Muscle of back (tissue), 11 donors: ENCODE measurements around the gene OBSL1. TPM values are rescaled to one million over a fixed set of nuclear protein-coding genes. Genes with fewer than 3 reads are reported as not detected.
A peak's percentile ranks its signal among the peaks of the same experiment; 100 is the strongest.

Experiments used
- DNase-seq, 3 donors: peaks; one replicate each; pipeline versions ENCODE4 v3.0.0 to v3.0.0-alpha.2; 2013
- polyA plus RNA-seq, 10 donors: library from polyadenylated mRNA; unstranded; fragments of 120-200 nt; gene quantifications; one replicate each; pipeline ENCODE4 v1.2.1, GENCODE V29; 2013; ENCODE audit not compliant: insufficient read length in 10 of 10

OBSL1 gene
- polyA plus RNA-seq, 10 donors, result 94.0 to 139 (median 117) TPM

- peak; percentile 81 to 96 (median 90) for DNase-seq
Observed at GRCh38 chr2:219552382-219553167, 18.8 kb downstream of the OBSL1 start.

GRCh38 chr2:219551441-219552381 lies 19.6 kb downstream of the OBSL1 start:
- DNase-seq, result peak in 1 of 3 donors; percentile 47

- no peak for DNase-seq
Observed at GRCh38 chr2:219549619-219550018, 21.7 kb downstream of the OBSL1 start.

GRCh38 chr2:219548990-219549389 lies 22.3 kb downstream of the OBSL1 start:
- DNase-seq, result no peak

- no peak for DNase-seq
Observed at GRCh38 chr2:219547621-219548020, 23.7 kb downstream of the OBSL1 start.

GRCh38 chr2:219545943-219546352 lies 25.4 kb downstream of the OBSL1 start:
- DNase-seq, result no peak

- no peak for DNase-seq
Observed at GRCh38 chr2:219545295-219545942, 25.9 kb downstream of the OBSL1 start.

GRCh38 chr2:219544567-219544966 lies 26.8 kb downstream of the OBSL1 start:
- no peak for DNase-seq

- DNase-seq, result peak; percentile 99
Observed at GRCh38 chr2:219543596-219544358, 27.6 kb downstream of the OBSL1 start, which contains the start of the genes CHPF and TMEM198. Gene CHPF (minus strand): TSS chr2:219543809. CDS start chr2:219543538, 271 bp downstream. Gene TMEM198 (plus strand): TSS chr2:219544028. CDS start chr2:219544728, 700 bp downstream.

- DNase-seq, result no peak
Observed at GRCh38 chr2:219542931-219543595, 28.3 kb downstream of the OBSL1 start.

GRCh38 chr2:219541611-219542180 lies 29.6 kb downstream of the OBSL1 start:
- DNase-seq, result peak; percentile 56 to 90 (median 75)

GRCh38 chr2:219540784-219541504 lies 30.4 kb downstream of the OBSL1 start:
- no peak for DNase-seq

GRCh38 chr2:219539926-219540678 lies 31.2 kb downstream of the OBSL1 start:
- DNase-seq, result no peak

GRCh38 chr2:219538956-219539788 lies 32.2 kb downstream of the OBSL1 start:
- no peak for DNase-seq

- DNase-seq, result peak in 1 of 3 donors; percentile 72
Observed at GRCh38 chr2:219538504-219538951, 32.8 kb downstream of the OBSL1 start.

- DNase-seq, result peak in 1 of 3 donors; percentile 57
Observed at GRCh38 chr2:219537657-219538488, 33.5 kb downstream of the OBSL1 start.

- DNase-seq, result no peak
Observed at GRCh38 chr2:219536967-219537366, 34.4 kb downstream of the OBSL1 start.
